ENCODE measurements around the gene ZNF765. TPM values are rescaled to one million over a fixed set of nuclear protein-coding genes. Genes with fewer than 3 reads are reported as not detected.
"Not testable (repeated sequence)": the region's sequence is repeated elsewhere in the genome, so short reads cannot be mapped to it uniquely, and the experiment has no call there.

The ZNF765 gene
- total RNA-seq, 1 donor from 2014 or later: 3.9 TPM

GRCh38 chr19:53420520-53421315 is 25.8 kb downstream of the ZNF765 start:
- not testable (repeated sequence) for ATAC-seq; DNase-seq (ENCODE audit: low spot score)

DNA sequence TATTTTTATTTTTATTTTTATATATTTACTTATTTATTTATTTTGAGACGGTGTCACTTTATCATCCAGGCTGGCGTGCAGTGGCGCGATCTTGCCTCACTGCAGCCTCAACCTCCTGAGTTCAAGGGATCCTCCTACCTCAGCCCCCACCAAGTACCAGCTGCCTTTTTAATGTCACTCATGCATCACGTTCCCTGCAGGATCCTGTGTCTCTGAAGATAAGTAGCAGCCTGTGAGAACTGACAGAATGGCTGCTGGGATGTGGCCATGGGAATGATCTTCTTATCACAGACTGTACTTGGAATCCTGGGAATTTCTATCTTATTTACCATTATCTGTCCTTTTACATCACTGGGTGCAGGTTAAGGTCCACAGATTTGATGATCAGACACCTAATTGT is 27.6 kb downstream of the ZNF765 start:
- no peak for DNase-seq (ENCODE audit: low spot score)
- ATAC-seq: no peak

DNA sequence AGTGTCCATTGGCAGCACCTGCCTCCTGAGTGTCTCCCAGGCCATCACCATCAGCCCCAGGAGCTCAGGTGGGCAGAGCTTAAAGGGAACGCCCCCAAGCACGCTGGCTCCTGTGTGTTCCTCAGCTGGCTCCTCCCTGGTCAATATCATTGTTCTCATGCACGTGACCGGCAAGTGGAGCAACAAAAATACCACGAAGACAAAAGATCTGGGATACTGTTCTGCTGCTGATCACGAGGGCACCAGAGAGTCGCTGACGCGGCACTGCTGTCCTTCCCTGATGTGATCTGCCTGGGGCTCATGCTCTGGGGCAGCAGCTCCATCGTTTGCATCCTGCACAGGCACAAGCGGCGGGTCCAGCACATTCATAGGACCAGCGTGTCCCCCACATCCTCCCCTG is 28.1 kb downstream of the ZNF765 start:
- DNase-seq (ENCODE audit: low spot score): not testable (repeated sequence)
- peak; percentile 68 for ATAC-seq

GRCh38 chr19:53423680-53424079 is 28.7 kb downstream of the ZNF765 start:
- ATAC-seq: peak; percentile 69
- not testable (repeated sequence) for DNase-seq (ENCODE audit: low spot score)

DNA sequence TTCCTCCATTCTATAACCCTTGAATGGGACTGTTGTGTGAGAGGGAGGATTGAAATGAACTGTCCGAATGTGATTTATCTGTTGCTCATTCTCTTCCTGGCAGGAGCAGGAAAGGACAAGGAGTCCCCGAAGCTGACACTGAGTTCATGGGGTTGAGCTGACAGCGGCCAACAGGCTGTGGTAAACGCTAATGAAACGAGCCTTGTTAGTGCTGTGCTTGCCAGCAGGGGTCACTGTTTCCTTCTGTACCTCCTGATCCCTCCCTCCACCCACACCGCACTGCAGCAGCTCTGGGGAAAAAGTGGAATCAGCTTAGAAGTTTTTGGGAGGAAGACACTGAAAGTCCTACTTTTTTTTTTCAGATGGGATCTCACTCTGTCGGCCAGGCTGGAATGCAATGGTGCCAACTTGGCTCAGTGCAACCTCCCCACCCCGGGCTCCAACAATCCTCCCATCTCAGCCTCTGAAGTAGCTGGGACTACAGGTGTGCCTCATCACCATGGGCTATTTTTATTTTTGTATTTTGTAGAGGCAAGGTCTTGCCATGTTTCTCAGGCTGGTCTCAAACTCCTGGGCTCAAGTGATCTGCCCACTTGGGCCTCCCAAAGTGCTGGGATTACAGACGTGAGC is 30.1 kb downstream of the ZNF765 start:
- ATAC-seq (peak; percentile 89), DNase-seq (ENCODE audit: low spot score) (peak; percentile 57)

DNA sequence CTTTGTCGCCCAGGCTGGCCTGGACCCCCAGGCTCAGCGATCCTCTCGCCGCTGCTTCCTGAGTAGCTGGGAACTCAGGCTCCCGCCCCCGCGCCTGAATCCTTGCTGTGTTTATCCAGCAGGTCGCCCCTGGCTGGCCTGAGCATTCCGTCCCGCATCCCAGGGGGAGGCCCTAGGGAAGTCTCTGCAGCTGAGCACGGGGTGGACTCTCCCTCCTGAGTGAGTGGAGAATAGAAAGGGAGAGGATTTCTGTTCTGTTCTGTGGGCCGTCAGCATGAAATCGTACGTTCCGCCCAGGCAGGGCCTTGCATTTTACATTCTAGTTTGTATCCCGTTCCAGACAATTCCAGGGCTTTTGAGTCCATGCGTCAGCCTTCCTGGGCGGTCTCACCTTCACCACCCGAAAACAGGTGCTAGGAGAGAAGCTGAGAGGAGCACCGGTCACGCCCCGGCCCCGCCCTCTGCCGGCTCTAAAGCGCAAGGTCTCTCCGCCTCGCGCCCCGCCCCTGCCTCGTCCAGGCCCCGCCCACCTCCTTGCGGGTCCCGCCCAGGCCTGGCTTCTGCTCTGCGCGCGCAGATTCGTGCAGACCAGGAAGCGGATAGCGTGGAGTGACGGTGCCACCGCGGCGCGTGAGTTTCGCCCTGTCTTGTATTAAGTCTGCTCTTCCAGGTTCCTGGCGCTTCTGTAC is 36.6 kb downstream of the ZNF765 start, which contains the start of gene ZNF761:
Gene ZNF761 (plus strand): TSS at position 586 of the 689 bp plus-strand sequence. CDS start 15,285 bp downstream, outside the sequence.
- ATAC-seq (peak; percentile 99), DNase-seq (ENCODE audit: low spot score) (peak; percentile 96)

GRCh38 chr19:53432088-53432661 is 37.2 kb downstream of the ZNF765 start:
- no peak for DNase-seq (ENCODE audit: low spot score)
- peak; percentile 17 for ATAC-seq

GRCh38 chr19:53443809-53444208 is 48.9 kb downstream of the ZNF765 start:
- not testable (repeated sequence) for ATAC-seq

DNA sequence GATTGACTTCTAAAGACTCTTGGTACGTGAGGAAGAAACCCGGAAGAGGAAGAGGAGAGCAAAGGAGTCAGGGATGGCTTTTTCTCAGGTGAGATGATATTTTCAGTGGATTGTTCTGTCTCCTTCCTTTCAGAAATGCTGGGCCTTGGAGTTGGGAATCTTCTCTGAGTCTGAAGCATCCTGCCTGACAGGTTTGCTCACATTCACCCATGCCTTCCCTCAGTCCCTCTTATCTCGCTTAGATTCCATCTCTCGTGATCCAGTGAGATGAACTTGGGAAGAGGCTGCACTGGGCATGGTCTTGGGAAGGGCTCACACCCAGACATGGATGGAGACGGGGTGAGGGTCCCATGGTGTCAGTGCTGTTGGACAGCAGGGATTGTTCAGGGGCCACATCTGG is 52.2 kb downstream of the ZNF765 start:
- not testable (repeated sequence) for ATAC-seq; DNase-seq (ENCODE audit: low spot score)

More at GRCh38 chr19:53443809-53444208, 48.9 kb downstream of the ZNF765 start:
- DNase-seq (ENCODE audit: low spot score): not testable (repeated sequence)

DNA sequence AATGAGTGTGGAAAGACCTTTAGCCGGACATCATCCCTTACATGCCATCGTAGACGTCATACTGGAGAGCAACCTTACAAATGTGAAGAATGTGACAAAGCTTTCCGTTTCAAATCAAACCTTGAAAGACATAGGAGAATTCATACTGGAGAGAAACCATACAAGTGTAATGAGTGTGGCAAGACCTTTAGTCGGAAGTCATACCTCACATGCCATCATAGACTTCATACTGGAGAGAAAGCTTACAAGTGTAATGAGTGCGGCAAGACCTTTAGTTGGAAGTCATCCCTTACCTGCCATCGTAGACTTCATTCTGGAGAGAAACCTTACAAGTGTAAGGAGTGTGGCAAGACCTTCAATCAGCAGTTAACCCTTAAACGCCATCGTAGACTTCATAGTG is 60.9 kb downstream of the ZNF765 start:
- DNase-seq (ENCODE audit: low spot score): no peak

DNA sequence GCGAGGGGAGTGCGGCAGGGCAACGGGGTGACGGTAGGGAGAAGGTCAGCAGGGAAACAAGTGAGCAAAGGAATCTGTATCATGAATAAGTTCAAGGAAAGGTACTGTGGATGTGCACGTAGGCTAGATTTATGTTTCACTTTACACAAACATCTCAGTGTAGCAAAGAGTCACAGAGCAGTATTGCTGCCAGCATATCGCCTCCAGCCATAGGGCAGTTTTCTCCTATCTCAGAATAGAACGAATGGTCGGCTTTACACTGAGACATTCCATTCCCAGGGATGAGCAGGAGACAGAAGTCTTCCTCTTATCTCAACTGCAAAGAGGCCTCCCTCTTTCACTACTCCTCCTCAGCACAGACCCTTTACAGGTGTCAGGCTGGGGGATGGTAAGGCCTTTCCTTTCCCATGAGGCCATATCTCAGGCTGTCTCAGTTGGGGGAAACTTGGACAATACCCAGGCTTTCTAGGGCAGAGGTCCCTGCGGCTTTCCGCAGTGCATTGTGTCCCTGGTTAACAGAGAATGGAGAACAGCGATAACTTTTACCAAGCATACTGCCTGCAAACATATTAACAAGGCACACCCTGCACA is 65.3 kb downstream of the ZNF765 start:
- not testable (repeated sequence) for DNase-seq (ENCODE audit: low spot score); ATAC-seq

More for the DNA sequence above, 60.9 kb downstream of the ZNF765 start:
- ATAC-seq: no peak

GRCh38 chr19:53461866-53462265 is 66.9 kb downstream of the ZNF765 start:
- ATAC-seq (no peak), DNase-seq (ENCODE audit: low spot score) (no peak)

DNA sequence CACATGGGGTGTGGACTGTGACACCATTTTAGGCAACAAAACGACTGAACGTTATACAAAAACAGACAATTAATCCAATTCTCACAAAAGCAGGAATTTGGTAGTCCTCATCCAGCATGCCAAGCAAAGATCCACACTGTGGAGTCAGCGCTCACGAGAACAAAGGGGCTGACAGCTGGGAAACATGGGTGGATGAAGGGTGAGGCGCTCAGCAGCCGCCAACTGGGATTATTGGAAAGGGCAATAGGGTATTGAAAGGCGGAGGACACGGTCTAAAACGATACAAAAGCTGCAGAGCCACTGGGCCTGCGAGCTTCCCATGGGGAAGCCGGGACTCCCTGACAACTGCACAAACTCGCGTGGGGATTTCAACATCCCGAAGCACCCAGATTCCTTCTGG is 67.9 kb downstream of the ZNF765 start:
- no peak for ATAC-seq

GRCh38 chr19:53463263-53463662 is 68.3 kb downstream of the ZNF765 start:
- DNase-seq (ENCODE audit: low spot score): peak; percentile 48
- ATAC-seq: peak; percentile 62

More for the DNA sequence above, 67.9 kb downstream of the ZNF765 start:
- DNase-seq (ENCODE audit: low spot score): no peak

DNA sequence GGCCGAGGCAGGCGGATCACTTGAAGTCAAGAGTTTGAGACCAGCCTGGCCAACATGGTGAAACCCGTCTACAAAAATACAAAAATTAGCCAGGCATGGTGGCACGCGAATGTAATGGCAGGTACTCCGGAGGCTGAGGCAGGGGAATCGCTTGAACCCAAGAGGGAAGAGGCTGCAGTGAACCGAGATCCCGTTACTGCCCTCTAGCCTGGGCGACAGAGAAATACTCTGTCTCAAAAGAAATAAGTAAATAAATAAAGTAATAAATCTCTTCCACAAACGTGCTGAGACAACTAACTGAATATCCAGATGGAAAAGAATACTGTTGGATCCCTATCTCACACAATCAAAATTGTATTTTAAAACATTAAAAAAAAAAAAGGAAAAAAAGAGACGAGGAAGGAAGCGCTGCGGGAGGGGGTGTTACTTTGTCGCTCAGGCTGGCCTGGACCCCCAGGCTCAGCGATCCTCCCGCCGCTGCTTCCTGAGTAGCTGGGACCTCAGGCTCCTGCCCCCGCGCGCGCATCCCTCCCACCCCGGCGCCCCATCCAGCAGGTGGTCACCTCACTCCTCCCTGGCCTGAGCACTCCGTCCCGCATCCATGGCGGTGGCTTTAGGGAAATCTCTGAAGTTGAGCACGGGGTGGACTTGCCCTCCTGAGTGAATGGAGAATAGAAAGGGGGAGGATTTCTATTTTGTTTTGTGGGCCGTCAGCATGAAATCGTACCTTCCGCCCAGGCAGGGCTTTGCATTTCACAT is 72.0 kb downstream of the ZNF765 start:
- DNase-seq (ENCODE audit: low spot score): peak; percentile 45
- ATAC-seq: peak; percentile 7

- DNase-seq (ENCODE audit: low spot score) (peak; percentile 86), ATAC-seq (peak; percentile 98)
Observed at GRCh38 chr19:53467485-53468262, 72.7 kb downstream of the ZNF765 start, which contains the start of gene ZNF813. ZNF813 (plus strand) TSS chr19:53467733; CDS start chr19:53483823, 16,090 bp downstream.

DNA sequence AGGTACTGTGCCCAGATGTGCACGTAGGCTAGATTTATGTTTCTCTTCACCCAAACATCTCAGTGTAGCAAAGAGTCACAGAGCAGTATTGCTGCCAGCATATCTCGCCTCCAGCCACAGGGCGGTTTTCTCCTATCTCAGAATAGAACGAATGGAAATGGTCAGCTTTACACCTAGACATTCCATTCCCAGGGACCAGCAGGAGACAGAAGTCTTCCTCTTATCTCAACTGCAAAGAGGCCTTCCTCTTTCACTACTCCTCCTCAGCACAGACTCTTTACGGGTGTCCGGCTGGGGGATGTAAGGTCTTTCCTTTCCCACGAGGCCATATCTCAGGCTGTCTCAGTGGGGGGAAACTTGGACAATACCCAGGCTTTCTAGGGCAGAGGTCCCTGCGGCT is 73.7 kb downstream of the ZNF765 start:
- not testable (repeated sequence) for ATAC-seq; DNase-seq (ENCODE audit: low spot score)

- no peak for ATAC-seq
Observed at GRCh38 chr19:53471916-53472315, 77.0 kb downstream of the ZNF765 start.

DNA sequence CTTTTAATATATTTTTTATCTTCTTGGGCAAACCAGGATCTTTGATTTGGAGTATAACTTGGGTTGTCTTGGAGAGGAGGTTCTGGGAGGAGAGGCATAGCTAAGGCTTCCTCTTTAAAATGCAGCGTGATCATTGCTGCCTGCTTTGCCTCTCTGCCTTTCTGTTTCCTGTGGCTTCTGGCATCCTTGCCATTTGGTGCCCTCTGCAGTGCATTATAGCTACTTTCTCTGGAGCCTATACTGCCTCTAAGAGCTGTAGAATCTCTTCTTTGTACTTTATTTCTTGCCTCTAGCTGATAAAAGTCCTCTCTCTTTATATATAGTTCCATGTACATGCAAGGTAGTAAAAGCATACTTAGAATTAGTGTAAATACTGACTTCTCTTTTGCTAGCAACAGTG is 79.9 kb downstream of the ZNF765 start:
- DNase-seq (ENCODE audit: low spot score); ATAC-seq: not testable (repeated sequence)

More at GRCh38 chr19:53471916-53472315, 77.0 kb downstream of the ZNF765 start:
- no peak for DNase-seq (ENCODE audit: low spot score)

Measured in left lobe of liver (tissue), 2 donors.